Activated CD8-positive, alpha-beta memory T cell treated with anti-CD3 and anti-CD28 coated beads, Interleukin-2, amount 10 ng/mL, durations not matched to agents 7 days and 5 days (primary cell): ENCODE results near the gene XRCC4. TPM values are rescaled to one million over a fixed set of nuclear protein-coding genes. Genes with fewer than 3 reads are reported as not detected.

Experiments
- ATAC-seq: fragments of 150-1000 bp; cut with Tn5 transposase; one replicate; pipeline ENCODE4 v1.10.0; 2021; ENCODE audit warnings: moderate library complexity
- CTCF ChIA-PET: fragments of 350-600 bp; sonication (Branson Sonifier 250); formaldehyde crosslinking; loops from one replicate; lab custom pipeline; 2021; ENCODE audit warnings: antibody characterized with exemption; lab: Charles Lee
- DNase-seq: peaks from one replicate; pipeline ENCODE4 v3.0.0-alpha.2; 2020
- H3K27ac Mint-ChIP-seq: one replicate; pipeline ENCODE4 v1.8.0; 2021; ENCODE audit warnings: mild to moderate bottlenecking, mixed read lengths
- H3K27me3 Mint-ChIP-seq: one replicate; pipeline ENCODE4 v1.8.0; 2021; ENCODE audit warnings: mixed read lengths
- H3K36me3 Mint-ChIP-seq: one replicate; pipeline ENCODE4 v1.8.0; 2021; ENCODE audit warnings: mild to moderate bottlenecking, mixed read lengths
- H3K4me1 Mint-ChIP-seq: one replicate; pipeline ENCODE4 v1.8.0; 2021; ENCODE audit warnings: mixed read lengths
- H3K4me3 Mint-ChIP-seq: one replicate; pipeline ENCODE4 v1.8.0; 2021; ENCODE audit warnings: mild to moderate bottlenecking, moderate library complexity, mixed read lengths
- H3K9me3 Mint-ChIP-seq: one replicate; pipeline ENCODE4 v1.8.0; 2022; ENCODE audit warnings: low read depth, mixed read lengths
- total RNA-seq, 2 experiments: library from RNA; stranded (reverse); gene quantifications; one replicate each; pipeline ENCODE4 v1.2.3, GENCODE V29; 2021

Gene XRCC4
- total RNA-seq, 2 experiments from 2014 or later: 11.3 to 11.9 TPM

GRCh38 chr5:83090169-83090568, 12.8 kb downstream of the XRCC4 start:
- no peak for DNase-seq
- Mint-ChIP-seq H3K36me3 (peaks cover 30% of the 10 kb centered on the region), H3K4me3 (no peak overlapping the region), H3K9me3 (peaks cover 16% of the 10 kb centered on the region), H3K4me1 (peaks cover 12% of the 10 kb centered on the region), H3K27ac (no peak overlapping the region), H3K27me3 (no peaks in the 10 kb centered on the region)
- ATAC-seq: no peak
- CTCF ChIA-PET: no interaction called here

GRCh38 chr5:83092619-83093018, 15.3 kb downstream of the XRCC4 start:
- no peak for DNase-seq
- no peak for ATAC-seq
- peaks cover 16% of the 10 kb centered on the region for H3K9me3 Mint-ChIP-seq
- peaks cover 28% of the 10 kb centered on the region for H3K36me3 Mint-ChIP-seq
- CTCF ChIA-PET: no interaction called here
- no peak overlapping the region for H3K27ac Mint-ChIP-seq
- no peak overlapping the region for H3K4me3 Mint-ChIP-seq
- peaks cover 12% of the 10 kb centered on the region for H3K4me1 Mint-ChIP-seq
- no peaks in the 10 kb centered on the region for H3K27me3 Mint-ChIP-seq

GRCh38 chr5:83093692-83094091, 16.3 kb downstream of the XRCC4 start:
- H3K36me3 Mint-ChIP-seq: peaks cover 28% of the 10 kb centered on the region
- H3K4me1 Mint-ChIP-seq: peaks cover 12% of the 10 kb centered on the region
- H3K9me3 Mint-ChIP-seq: peaks cover 16% of the 10 kb centered on the region
- no peak for DNase-seq
- H3K27ac Mint-ChIP-seq: no peak overlapping the region
- ATAC-seq: no peak
- H3K27me3 Mint-ChIP-seq: no peaks in the 10 kb centered on the region
- H3K4me3 Mint-ChIP-seq: no peak overlapping the region
- CTCF ChIA-PET: no interaction called here

- peaks cover 23% of the 10 kb centered on the region for H3K36me3 Mint-ChIP-seq
- H3K4me1 Mint-ChIP-seq: peaks cover 12% of the 10 kb centered on the region
- no peak overlapping the region for H3K27ac Mint-ChIP-seq
- H3K4me3 Mint-ChIP-seq: no peak overlapping the region
- ATAC-seq (no peak), DNase-seq (no peak)
- H3K9me3 Mint-ChIP-seq: peaks cover 13% of the 10 kb centered on the region
- CTCF ChIA-PET: interaction anchor here (0.7 kb wide), 1 partner anchor 9 kb away, joined by 3 read pairs; no protein-coding TSS in a partner anchor
- H3K27me3 Mint-ChIP-seq: no peaks in the 10 kb centered on the region
These were observed 18.0 kb downstream of the XRCC4 start for GRCh38 chr5:83095163-83095956.

- H3K27ac Mint-ChIP-seq: no peak overlapping the region
- no peak overlapping the region for H3K4me3 Mint-ChIP-seq
- peaks cover 20% of the 10 kb centered on the region for H3K36me3 Mint-ChIP-seq
- H3K27me3 Mint-ChIP-seq: no peaks in the 10 kb centered on the region
- peaks cover 11% of the 10 kb centered on the region for H3K9me3 Mint-ChIP-seq
- ATAC-seq (no peak), DNase-seq (no peak)
- peaks cover 12% of the 10 kb centered on the region for H3K4me1 Mint-ChIP-seq
- CTCF ChIA-PET: no interaction called here
These were observed 18.7 kb downstream of the XRCC4 start for GRCh38 chr5:83095957-83096539.

- no peak for ATAC-seq
- H3K27me3 Mint-ChIP-seq: no peaks in the 10 kb centered on the region
- no peak overlapping the region for H3K27ac Mint-ChIP-seq
- peaks cover 11% of the 10 kb centered on the region for H3K9me3 Mint-ChIP-seq
- H3K4me1 Mint-ChIP-seq: peaks cover 11% of the 10 kb centered on the region
- no peak overlapping the region for H3K4me3 Mint-ChIP-seq
- DNase-seq: no peak
- CTCF ChIA-PET: no interaction called here
- peaks cover 17% of the 10 kb centered on the region for H3K36me3 Mint-ChIP-seq
These were observed 19.5 kb downstream of the XRCC4 start for GRCh38 chr5:83096660-83097339.

GRCh38 chr5:83097689-83098231, 20.4 kb downstream of the XRCC4 start:
- CTCF ChIA-PET: no interaction called here
- Mint-ChIP-seq H3K9me3 (peaks cover 11% of the 10 kb centered on the region), H3K36me3 (peaks cover 10% of the 10 kb centered on the region), H3K4me3 (no peak overlapping the region), H3K4me1 (peaks cover 3% of the 10 kb centered on the region), H3K27ac (no peak overlapping the region), H3K27me3 (no peaks in the 10 kb centered on the region)
- no peak for DNase-seq
- ATAC-seq: no peak

GRCh38 chr5:83099001-83099400, 21.7 kb downstream of the XRCC4 start:
- ATAC-seq: no peak

GRCh38 chr5:83099445-83099844, 22.1 kb downstream of the XRCC4 start:
- no peak overlapping the region for H3K4me3 Mint-ChIP-seq
- CTCF ChIA-PET: no interaction called here
- ATAC-seq (no peak), DNase-seq (no peak)
- H3K9me3 Mint-ChIP-seq: no peaks in the 10 kb centered on the region
- H3K4me1 Mint-ChIP-seq: no peaks in the 10 kb centered on the region
- no peaks in the 10 kb centered on the region for H3K27me3 Mint-ChIP-seq
- H3K27ac Mint-ChIP-seq: no peak overlapping the region
- no peaks in the 10 kb centered on the region for H3K36me3 Mint-ChIP-seq

More at GRCh38 chr5:83099001-83099400, 21.7 kb downstream of the XRCC4 start:
- H3K27ac Mint-ChIP-seq: no peak overlapping the region
- H3K4me1 Mint-ChIP-seq: no peaks in the 10 kb centered on the region
- H3K9me3 Mint-ChIP-seq: peaks cover 3% of the 10 kb centered on the region
- no peaks in the 10 kb centered on the region for H3K27me3 Mint-ChIP-seq
- CTCF ChIA-PET: no interaction called here
- no peak for DNase-seq
- peaks cover 2% of the 10 kb centered on the region for H3K36me3 Mint-ChIP-seq
- H3K4me3 Mint-ChIP-seq: no peak overlapping the region

GRCh38 chr5:83101514-83101913, 24.2 kb downstream of the XRCC4 start:
- DNase-seq: no peak
- no peak overlapping the region for H3K27ac Mint-ChIP-seq
- H3K9me3 Mint-ChIP-seq: no peaks in the 10 kb centered on the region
- H3K36me3 Mint-ChIP-seq: no peaks in the 10 kb centered on the region
- no peak for ATAC-seq
- no peaks in the 10 kb centered on the region for H3K4me1 Mint-ChIP-seq
- H3K4me3 Mint-ChIP-seq: no peak overlapping the region
- CTCF ChIA-PET: no interaction called here
- no peaks in the 10 kb centered on the region for H3K27me3 Mint-ChIP-seq

GRCh38 chr5:83102364-83102980, 25.1 kb downstream of the XRCC4 start:
- Mint-ChIP-seq H3K4me1 (no peaks in the 10 kb centered on the region), H3K27me3 (no peaks in the 10 kb centered on the region)
- CTCF ChIA-PET: no interaction called here

GRCh38 chr5:83104021-83104420, 26.7 kb downstream of the XRCC4 start:
- no peak for ATAC-seq
- Mint-ChIP-seq H3K36me3 (peaks cover 3% of the 10 kb centered on the region), H3K27me3 (no peaks in the 10 kb centered on the region), H3K4me1 (no peaks in the 10 kb centered on the region), H3K27ac (no peak overlapping the region), H3K9me3 (no peaks in the 10 kb centered on the region), H3K4me3 (no peak overlapping the region)
- DNase-seq: no peak
- CTCF ChIA-PET: no interaction called here

More at GRCh38 chr5:83102364-83102980, 25.1 kb downstream of the XRCC4 start:
- no peak overlapping the region for H3K27ac Mint-ChIP-seq
- DNase-seq: no peak
- no peaks in the 10 kb centered on the region for H3K9me3 Mint-ChIP-seq
- H3K4me3 Mint-ChIP-seq: no peak overlapping the region
- H3K36me3 Mint-ChIP-seq: peaks cover 3% of the 10 kb centered on the region
- ATAC-seq: no peak

GRCh38 chr5:83107692-83108420, 30.5 kb downstream of the XRCC4 start:
- H3K27me3 Mint-ChIP-seq: no peaks in the 10 kb centered on the region
- H3K27ac Mint-ChIP-seq: no peak overlapping the region
- CTCF ChIA-PET: no interaction called here
- no peak overlapping the region for H3K4me3 Mint-ChIP-seq
- H3K9me3 Mint-ChIP-seq: no peaks in the 10 kb centered on the region
- peaks cover 11% of the 10 kb centered on the region for H3K36me3 Mint-ChIP-seq
- no peak for ATAC-seq
- H3K4me1 Mint-ChIP-seq: peaks cover 2% of the 10 kb centered on the region
- DNase-seq: no peak
